Activated T-cell treated with anti-CD3 and anti-CD28 coated beads for 4 hours (primary cell): ENCODE data around the gene NOL11.
"Not testable (repeated sequence)": the region's sequence is repeated elsewhere in the genome, so short reads cannot be mapped to it uniquely, and the experiment has no call there.

ENCODE experiments used
- DNase-seq: peaks from one replicate; pipeline ENCODE4 v3.0.0-alpha.2; 2020

NOL11 gene

DNA sequence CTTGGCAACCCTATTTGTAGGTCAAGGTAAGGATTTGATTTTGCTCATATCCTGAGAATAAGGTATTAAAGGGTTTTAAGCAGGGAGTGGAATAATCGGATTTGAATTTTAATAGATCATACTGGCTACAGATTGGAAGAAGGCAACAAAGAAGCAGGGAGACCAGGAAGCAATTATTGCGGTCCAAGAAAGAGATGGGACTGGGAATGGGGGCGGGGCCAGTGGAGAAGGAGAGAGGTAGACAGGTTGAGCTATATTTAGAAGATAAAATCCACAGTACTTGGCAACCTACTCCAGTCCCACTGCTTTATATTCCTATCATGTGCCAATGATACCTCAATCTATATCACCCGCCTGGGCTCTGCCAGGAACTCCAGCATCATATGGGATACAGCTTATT, 5.8 kb upstream of the NOL11 start:
- DNase-seq, result no peak

DNA sequence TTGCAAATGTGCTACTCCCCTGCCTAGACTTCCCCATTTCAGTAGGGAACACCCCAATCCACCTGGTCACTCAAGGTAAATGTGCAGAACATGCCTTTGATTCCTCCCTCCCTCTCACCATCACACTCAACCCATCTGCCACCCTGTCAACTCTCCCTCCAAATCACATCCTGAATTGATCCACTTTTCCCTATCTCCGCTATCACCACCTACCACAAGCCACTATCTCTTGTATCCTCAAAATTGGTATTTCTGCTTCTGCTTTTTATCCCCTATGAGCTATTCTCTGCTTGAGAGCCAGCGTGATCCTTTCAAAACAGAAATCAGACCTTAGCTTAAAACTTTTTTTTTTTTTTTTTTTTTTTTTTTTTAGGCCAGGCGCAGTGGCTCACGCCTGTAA, 5.4 kb upstream of the NOL11 start:
- DNase-seq, result no peak

DNA sequence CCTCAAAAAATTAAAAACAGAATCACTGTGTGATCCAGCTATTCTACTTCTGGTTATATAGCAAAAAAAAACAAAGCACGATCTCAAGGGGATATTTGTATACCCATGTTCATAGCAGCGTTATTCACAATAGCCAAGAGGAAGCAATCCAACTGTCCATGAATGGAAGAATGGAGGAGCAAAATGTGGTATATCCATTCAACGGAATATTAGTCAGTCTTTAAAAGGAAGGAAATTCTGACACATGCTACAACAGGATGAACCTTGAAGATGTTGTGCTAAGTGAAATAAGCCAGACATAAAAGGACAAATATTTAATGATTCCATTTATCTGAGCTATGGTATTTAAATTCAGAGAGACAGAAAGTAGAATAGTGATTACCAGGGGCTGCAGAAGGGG, 4.6 kb upstream of the NOL11 start:
- DNase-seq, result no peak

DNA sequence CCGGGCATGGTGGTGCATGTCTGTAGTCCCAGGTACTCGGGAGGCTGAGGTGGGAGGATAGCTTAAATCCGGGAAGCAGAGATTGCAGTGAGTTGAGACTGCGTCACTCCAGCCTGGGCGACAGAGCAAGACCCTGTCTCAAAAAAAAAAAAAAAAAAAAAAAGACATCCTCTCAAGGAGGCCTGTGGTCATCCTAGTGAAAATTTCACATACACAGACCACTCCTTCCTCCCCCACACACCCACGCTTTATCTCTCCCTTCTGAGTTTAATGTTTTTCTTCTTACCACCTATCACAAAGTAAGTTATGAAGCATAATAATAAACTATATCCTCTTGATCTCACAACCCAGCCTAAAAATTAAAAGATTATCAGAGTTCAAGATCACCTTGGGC, 1.3 kb upstream of the NOL11 start:
- DNase-seq, result no peak

DNA sequence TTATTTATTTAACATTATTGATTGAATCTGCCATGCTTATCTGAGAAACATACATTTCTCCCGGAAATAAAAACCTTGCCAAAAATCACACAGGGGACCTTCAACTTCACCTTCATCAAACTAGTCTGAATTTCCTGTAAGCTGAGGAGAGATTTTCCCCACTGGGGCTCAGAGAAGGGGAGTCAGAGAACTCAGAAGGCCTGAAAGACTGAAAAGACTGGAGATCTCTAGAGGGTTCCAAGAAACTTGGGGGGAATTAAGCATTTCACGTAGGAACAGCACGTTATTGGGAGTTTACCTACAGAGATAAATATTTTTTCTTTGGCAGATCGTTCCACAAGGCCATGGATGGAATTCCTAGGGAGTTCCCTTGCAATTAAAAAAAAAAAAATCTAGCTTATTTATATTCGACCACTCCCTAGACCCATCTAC, 528 bp upstream of the NOL11 start:
- DNase-seq, result no peak

DNA sequence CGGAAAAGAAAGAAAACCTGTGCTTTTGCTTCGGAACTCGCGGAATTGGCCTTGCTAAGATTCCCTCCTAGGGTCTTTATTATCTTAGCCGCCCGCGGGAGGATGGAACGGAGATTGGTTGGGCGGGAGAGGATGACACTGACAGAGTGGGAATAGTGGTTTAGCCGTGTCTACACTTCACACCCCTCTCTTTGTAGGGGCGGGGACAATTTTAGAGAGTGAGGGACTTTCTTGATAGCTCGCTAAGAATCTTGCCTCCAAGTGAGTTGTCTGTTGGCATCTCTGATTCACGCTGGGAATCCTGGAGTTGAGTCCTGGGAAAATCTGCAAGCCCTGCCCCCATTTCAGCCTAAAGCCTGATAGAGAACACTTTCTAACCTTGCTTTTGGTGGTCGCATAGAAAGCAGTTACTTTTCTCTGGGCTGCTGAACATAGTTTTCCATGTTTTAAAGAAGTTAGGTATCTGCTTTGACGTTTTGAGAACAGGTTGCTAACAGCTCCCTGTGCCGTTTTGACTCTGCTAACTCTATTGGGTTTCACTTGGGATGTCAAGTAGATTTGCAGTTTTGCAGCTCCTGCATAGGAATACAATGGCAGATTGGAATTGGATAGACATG, 697 bp downstream of the NOL11 start:
- DNase-seq, result peak; percentile 32

DNA sequence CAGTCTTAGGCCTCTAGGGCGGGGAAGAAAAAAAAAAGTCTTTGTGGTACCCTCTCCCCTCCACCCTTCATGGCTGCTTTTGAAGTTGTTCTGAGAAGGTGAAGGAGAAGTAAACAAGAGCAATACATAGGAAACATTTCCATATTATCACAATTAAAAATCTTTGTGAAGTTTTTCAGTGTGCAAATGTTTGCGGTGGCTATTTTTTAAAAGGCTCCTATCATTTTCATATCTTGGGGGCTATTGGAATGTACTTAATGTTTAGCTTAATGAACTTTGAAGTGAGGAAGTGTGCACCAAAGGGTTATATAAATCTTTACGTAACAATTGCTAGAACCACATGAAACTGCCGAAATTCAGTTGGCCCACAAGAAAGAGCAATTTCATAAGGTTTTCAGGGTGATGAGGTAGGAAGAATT, 7.6 kb downstream of the NOL11 start:
- DNase-seq, result no peak

DNA sequence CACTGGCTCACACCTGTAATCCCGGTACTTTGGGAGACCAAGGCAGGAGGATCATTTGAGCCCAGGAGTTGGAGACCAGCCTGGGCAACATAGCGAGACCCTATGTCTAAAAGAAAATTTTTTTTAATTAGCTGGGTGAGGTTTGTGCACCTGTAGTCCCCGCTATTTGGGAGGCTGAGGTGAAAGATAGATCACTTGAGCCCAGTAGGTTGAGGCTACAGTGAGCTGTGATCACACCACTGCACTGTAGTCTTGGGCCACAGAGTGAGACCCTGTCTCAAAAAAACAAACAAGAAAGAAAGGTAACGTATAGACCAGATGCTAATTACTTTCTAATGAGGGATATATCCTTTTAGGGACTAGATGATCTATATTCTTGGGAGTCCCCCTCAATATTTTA, 8.1 kb downstream of the NOL11 start:
- no peak for DNase-seq

DNA sequence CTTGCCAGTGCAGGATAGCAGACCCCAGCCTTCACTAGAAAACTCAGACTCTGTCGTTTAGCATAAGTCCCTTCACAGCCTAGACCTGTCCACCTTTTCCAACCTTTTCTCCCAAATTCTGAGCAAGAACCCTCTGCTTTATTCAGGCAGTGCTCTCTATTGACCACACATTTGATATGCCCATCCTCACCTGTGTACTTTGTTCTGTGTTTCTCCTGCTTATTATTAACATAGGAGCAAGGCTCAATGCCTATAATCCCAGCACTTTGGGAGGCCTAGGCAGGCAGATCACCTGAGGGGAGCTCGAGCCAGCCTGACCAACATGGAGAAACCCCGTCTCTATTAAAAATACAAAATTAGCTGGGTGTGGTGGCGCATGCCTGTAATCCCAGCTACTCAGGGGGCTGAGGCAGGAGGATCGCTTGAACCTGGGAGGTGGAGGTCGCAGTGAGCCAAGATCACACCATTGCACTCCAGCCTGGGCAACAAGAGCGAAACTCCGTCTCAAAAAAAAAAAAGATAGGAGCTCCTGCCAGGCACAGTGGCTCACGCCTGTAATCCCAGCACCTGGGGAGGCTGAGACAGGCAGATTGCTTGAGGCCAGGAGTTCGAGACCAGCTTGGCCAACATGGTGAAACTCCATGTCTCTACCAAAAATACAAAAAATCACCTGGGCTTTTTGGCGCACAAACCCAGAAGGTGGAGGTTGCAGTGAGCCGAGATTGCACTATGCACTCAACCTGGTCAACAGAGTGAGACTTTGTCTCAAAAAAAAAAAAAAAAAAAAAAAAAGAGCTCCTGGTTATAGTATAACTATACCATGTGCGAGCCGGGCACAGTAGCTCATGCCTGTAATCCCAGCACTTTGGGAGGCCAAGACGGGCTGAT, 9.7 kb downstream of the NOL11 start:
- DNase-seq, result not testable (repeated sequence)

DNA sequence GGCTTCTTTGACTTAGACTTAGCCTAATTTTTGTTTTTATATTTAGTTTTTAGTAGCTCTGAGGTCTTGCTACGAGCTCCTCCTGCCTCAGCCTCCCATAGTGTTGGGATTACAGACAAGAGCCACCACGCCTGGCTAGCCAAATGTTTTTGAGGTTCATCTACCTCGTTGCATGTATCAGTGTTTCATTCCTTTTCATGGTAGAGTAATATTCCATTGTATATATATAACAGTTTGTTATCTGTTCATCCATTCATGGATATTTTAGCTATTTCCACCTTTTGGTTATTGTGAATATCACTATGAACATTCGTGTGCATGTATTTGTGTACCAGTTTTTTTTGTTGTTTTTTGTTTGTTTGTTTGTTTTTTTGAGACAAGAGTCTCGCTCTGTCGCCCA, 12.2 kb downstream of the NOL11 start:
- no peak for DNase-seq

DNA sequence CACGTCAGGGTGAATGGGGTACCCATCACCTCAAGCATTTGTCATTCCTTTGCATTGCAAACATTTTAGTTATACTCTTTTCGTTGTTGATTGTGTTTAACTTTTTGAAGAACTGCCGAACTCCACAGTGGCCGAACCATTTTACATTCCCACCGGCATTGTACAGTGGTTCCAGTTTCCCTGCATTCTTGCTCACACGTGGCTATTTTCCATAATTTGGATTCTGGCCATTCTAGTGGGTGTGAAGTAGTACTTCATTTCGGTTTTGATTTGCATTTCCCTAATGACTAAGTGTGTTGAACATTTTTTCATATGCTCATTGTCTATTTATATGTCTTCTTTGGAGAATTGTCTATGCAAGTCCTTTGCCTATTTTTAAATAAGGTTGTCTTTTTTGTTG, 13.0 kb downstream of the NOL11 start:
- no peak for DNase-seq

DNA sequence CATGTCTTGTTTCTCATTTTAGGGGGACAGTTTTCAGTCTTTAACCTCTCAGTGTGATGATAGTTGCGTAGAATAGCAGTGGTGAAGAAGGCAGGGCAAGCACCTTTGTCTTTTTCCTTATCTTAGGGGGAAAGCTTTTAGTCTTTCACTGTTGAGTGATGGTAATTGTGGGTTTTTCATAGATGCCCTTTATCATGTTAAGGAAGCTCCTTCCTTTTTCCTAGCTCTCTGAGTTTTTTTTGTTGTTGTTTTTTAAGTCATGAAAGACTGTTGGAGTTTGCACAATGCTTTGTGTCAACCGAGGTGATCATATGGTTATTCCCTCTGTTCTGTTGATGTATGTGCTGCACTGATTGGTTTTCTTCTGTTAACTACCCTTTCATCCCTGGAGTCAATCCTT, 15.7 kb downstream of the NOL11 start:
- no peak for DNase-seq

DNA sequence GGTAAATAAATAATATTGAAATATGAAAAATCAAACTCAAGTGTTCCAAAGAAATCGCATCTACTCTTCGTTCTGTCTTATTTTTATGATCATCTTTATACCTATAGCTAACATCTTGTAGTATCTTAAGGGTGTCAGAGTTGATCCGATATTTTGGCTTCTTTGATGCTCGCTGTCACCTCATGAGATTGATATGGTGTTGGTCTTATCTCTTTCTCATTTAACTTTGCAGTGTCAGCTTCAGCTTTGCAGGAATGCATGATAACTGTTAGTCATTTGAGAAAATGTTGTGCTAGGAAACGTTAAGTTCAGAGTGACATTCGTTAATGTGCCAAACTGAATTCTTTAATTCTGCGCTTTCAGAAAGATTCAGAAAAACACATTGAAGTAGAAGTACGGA, 19.4 kb downstream of the NOL11 start:
- no peak for DNase-seq

DNA sequence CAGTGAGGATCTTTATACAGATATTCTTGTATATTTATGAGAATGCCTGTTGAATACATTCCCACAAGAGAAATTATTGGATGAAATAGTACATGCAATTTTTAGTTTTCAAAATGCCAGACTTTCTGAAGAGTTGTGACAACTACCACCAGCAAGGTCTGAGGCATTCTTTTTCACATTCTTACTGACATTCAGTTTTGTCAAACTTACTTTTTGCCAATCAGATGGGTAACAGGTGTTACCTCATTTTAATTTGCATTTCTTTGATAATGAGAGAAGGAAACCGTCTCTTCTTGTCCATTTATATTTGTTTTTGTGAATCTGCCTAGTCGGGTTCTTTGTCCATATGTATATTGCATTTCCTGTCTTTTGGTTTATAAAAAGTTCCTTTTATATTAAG, 24.3 kb downstream of the NOL11 start:
- DNase-seq, result no peak

DNA sequence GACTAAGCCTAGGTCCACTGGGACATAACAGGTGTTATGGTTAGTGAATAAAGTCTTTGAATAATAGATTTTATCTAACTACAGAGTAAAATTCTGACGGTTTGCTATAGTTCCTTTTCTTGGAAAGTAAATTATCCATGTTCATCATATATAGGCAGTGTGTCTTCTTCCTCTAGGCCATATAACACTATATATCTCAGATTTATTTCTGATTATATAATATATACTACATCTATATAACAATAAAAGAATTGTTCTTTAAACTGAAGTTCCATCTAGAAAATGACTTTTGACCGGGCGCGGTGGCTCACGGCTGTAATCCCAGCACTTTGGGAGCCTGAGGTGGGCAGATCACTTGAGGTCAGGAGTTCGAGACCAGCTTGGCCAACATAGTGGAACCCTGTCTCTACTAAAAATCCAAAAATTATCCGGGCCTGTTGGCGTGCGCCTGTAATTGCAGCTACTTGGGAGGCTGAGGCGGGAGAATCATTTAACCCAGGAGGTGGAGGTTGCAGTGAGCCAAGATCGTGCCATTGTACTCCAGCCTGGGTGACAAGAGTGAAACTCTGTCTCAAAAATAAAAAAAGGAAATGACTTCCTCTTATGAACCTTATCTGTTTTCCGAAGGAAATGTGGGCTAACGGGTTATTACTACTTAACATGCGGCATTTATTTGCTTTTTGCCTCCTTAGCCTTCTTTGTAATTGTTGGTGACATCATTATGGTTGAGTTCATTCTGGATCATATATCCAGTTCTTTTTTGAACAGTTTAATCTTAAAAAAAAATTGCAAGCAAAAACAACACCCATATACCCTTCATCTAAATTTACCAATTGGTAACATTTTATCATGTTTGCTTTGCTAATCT, 29.2 kb downstream of the NOL11 start:
- DNase-seq, result no peak

DNA sequence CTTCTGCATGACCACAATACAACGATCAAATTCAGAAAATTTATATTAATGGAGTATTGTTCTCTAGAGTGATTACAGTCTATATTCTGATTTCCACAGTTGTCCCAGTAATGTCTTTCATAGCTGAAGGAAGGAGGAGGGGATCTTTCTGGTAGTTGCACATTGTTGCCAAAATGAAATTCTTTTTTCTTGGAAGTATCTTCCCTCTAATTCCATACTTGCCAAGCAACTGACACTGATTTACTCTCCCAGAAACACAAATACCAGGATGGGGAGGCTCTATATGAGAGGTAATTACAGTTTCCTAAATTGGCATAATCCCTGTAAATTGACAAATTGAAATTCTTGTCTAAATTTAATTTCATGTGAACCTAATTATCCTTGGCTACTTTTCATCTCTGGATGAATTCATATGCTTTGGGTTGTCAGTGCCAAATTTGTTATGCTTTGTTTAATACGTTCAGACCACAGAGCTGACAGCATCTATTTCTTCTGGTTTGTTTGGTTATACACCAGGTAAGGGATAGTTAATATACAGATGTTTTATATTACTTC, 30.0 kb downstream of the NOL11 start:
- no peak for DNase-seq

DNA sequence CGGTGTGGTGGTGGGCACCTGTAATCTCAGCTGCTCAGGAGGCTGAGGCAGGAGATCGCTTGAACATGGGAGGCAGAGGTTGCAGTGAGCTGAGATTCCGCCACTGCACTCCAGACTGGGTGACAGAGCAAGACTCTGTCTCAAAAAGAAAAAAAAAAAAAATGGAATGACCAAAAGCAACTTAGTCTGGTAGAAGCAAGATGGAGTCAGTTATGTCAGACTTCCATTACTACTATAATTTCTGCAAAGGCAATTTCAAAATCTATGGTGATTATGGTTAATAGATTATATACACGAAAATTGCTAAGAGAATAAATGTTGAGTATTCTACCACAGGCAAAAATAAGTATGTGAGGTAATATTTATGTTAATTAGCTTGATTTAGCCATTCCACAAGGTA, 32.3 kb downstream of the NOL11 start:
- no peak for DNase-seq

DNA sequence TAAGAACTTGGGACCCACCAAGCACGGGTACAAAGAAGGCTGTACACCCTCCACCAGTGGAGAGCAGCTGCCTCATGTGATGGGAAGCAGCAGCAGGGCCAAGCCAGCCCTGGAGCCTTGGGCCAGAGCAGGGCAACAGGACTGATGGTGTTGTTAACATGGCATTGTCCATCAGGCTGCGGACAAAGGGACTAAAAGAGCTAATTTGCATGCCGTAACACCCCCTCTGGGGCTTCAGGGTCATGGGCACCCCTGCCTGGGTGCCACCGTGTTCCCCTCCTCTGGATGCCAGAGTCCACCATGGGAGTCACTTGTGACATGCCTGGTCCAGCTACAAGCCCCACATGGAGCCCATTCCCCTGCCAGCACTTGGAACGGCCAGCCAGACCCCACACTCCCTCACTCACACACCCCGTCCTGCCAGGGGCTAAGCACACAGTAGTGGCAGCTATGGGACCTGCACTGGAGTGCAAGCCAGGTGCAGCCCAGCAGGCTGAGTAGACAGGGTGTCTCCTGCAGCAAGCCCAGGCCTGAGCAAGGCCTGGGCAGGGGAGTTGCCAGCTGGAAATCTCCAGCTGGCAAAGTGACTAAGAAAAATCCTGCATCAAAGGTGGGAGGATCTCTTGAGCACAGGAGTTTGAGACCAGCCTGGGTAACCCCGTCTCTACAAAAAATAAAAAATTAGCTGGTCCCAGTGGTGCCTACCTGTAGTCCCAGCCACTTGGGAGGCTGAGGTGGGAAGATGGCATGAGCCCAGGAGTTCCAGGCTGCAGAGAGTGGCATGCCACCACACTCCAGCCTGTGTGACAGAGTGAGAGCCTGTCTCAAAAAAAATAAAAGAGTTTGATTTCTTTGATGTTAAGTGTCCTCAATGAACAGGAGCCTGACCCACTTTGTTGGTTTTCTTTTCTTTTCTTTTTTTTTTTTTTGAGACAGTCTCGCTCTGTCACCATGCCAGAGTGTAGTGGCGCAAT, 33.7 kb downstream of the NOL11 start:
- no peak for DNase-seq

DNA sequence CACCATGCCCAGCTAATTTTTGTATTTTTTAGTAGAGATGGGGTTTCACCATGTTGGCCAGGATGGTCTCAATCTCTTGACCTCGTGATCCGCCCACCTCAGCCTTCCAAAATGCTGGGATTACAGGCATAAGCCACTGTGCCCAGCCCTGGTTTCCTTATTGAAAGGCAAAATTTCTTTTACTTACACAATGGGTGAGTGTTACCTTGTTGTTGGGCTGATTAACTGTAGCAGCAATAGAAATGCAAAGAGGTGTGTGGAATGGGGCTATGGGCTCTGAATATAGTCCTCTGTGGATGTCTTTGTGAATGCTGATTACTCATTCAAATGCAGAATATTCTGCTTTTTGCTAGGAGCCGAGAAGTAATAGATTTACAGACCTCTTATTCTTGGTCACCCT, 34.4 kb downstream of the NOL11 start:
- DNase-seq, result not testable (repeated sequence)

DNA sequence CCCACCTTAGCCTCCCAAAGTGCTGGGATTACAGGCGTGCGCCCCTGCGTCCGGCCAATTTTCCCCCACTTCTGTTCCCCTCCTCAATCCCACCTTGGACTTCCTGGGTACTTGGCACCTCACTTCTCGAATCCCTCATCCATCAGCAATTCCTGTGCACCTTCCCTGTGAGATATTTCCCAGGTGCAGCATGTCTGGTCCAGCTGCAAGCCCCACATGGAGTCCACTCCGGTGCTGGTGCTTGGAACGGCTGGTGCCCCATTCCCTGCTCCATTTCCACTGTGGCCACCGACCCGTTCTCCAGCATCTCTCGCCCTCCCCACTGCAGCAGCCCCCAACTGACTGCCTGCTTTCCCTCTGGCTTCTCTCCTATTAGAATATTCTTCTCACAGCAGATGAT, 35.3 kb downstream of the NOL11 start:
- no peak for DNase-seq

DNA sequence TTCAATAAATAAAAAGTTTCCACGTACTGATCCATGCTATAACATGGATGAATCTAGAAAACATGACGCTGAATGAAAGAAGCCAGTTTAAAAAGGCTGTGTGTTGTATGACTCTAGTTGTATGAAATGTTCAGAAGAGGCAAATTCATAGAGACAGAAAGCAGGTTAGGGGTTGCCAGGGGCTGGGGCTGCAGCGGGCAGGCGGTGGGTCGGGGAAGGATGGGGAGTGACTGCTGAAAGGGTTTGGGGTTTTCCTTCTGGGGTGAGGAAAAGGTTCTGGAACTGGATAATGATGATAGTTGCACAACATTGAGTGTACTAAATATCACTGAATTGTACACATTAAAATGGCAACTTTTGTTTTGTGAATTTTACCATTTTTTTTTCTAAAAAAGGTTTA, 36.3 kb downstream of the NOL11 start:
- DNase-seq, result no peak

DNA sequence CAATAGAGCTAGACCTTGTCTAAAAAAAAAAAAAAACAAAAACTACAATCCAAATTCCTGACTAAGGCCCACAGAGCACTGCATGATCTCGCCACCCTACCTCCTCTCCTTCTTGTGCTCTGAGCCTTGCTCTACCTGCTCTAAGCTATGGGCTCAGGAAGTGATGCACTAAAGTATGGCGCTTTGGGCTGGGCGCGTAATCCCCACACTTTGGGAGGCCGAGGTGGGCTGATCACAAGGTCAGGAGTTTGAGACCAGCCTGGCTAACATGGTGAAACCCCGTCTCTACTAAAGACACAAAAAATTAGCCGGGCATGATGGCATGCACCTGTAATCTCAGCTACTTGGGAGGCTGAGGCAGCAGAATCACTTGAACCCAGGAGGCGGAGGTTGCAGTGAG, 37.0 kb downstream of the NOL11 start:
- DNase-seq, result not testable (repeated sequence)
